ENCODE measurements around the gene NFATC3. TPM values are rescaled to one million over a fixed set of nuclear protein-coding genes. Genes with fewer than 3 reads are reported as not detected.
"Not testable (repeated sequence)": the region's sequence is repeated elsewhere in the genome, so short reads cannot be mapped to it uniquely, and the experiment has no call there.

The NFATC3 gene
- total and polyA plus RNA-seq, 7 donors: 4.8 to 52.2 (median 42.8) TPM

DNA sequence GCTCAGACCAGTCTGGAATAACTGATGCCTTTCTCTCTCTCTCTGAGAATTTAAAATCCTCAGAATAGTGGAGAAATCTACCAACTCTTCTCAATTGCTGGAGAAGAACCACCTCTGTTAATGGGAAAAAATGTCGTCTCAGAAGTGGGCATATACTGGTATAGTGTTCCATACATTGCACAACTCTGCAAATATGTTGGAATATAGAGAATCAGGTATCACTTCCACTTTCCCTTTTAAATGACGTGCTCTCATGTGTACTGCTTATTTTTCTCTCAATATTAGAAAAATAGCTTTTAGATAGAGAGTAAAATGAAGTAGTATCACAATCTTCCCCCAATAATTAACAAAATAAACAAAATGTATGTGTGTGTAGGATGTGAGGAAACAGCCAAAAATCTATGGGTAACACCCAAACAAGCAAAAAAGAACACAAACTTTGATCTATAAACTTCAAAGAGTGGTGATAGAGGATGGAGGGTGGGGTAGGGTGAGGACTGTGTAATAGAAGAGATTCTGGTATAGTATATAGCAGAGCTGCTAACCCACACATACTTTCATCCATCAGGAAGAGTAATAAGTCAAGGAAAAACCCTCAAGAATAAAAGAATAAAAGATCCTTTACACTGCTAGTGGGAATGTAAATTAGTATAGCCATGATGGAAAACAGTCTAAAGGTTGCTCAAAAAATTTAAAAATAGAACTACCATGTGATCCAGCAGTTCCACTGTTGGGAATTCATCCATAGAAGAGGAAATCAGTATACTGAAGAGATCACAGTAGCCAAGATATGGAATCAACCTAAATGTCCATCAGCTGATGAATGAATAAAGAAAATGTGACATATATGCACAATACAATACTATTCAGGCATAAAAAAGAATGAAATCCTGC is 46.9 kb downstream of the NFATC3 start:
- 55 to 72% methylated on average over 2 of the region's 2 CpGs for WGBS, 2 donors
- TF ChIP-seq POLR2A (IDR thresholded peaks at IDR 0.05): no peak
- TF ChIP-seq EP300 (IDR thresholded peaks at IDR 0.05): no peak
- no peak for TF ChIP-seq POLR2AphosphoS5 (IDR thresholded peaks at IDR 0.05)
- TF ChIP-seq, protein P1, sequence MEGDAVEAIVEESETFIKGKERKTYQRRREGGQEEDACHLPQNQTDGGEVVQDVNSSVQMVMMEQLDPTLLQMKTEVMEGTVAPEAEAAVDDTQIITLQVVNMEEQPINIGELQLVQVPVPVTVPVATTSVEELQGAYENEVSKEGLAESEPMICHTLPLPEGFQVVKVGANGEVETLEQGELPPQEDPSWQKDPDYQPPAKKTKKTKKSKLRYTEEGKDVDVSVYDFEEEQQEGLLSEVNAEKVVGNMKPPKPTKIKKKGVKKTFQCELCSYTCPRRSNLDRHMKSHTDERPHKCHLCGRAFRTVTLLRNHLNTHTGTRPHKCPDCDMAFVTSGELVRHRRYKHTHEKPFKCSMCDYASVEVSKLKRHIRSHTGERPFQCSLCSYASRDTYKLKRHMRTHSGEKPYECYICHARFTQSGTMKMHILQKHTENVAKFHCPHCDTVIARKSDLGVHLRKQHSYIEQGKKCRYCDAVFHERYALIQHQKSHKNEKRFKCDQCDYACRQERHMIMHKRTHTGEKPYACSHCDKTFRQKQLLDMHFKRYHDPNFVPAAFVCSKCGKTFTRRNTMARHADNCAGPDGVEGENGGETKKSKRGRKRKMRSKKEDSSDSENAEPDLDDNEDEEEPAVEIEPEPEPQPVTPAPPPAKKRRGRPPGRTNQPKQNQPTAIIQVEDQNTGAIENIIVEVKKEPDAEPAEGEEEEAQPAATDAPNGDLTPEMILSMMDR (IDR thresholded peaks at IDR 0.05): no peak
- peaks cover 0 to 16% (median 12%) of the 10 kb centered on the region in 4 donors for H3K4me1 ChIP-seq
- peaks cover 0 to under 1% (median 0%) of the 10 kb centered on the region in 4 donors for H3K36me3 ChIP-seq
- H3K27ac ChIP-seq: no peak overlapping the region
- intact Hi-C loops (cut with DNase I): no loop called here
- H3K27me3 ChIP-seq: no peaks in the 10 kb centered on the region
- DNase-seq: no peak
- H3K4me3 ChIP-seq: no peak overlapping the region
- H3K9me3 ChIP-seq: no peaks in the 10 kb centered on the region

GRCh38 chr16:68133000-68133399 is 47.8 kb downstream of the NFATC3 start:
- not testable (repeated sequence) for H3K9me3 ChIP-seq

GRCh38 chr16:68134644-68135043 is 49.5 kb downstream of the NFATC3 start:
- TF ChIP-seq POLR2AphosphoS5 (IDR thresholded peaks at IDR 0.05): no peak
- no peak for TF ChIP-seq EP300 (IDR thresholded peaks at IDR 0.05)
- TF ChIP-seq, protein P1 (IDR thresholded peaks at IDR 0.05): no peak
- TF ChIP-seq POLR2A (IDR thresholded peaks at IDR 0.05): no peak
- Histone ChIP-seq H3K4me3 (no peak overlapping the region), H3K36me3 (peaks cover 0 to 11% (median 0%) of the 10 kb centered on the region in 4 donors), H3K4me1 (peaks cover 0 to 12% (median 6%) of the 10 kb centered on the region in 4 donors), H3K27ac (no peak overlapping the region), H3K27me3 (no peaks in the 10 kb centered on the region), H3K9me3 (no peaks in the 10 kb centered on the region)
- no peak for DNase-seq
- 90 to 97% methylated on average over 1 of the region's 1 CpG for WGBS, 2 donors
- intact Hi-C loops (cut with DNase I): no loop called here

More at GRCh38 chr16:68133000-68133399, 47.8 kb downstream of the NFATC3 start:
- H3K27me3 ChIP-seq; intact Hi-C loops (cut with DNase I); H3K4me3 ChIP-seq; H3K27ac ChIP-seq; H3K36me3 ChIP-seq; DNase-seq: not testable (repeated sequence)
- H3K4me1 ChIP-seq: peaks cover 0 to 16% (median 12%) of the 10 kb centered on the region in 4 donors
- 90 to 94% methylated on average over 4 of the region's 4 CpGs for WGBS, 2 donors

GRCh38 chr16:68136515-68136914 is 51.3 kb downstream of the NFATC3 start:
- no peaks in the 10 kb centered on the region for H3K27me3 ChIP-seq
- intact Hi-C loops (cut with DNase I): no loop called here
- peaks cover 0 to 12% (median 6%) of the 10 kb centered on the region in 4 donors for H3K4me1 ChIP-seq
- WGBS, 2 donors: 97% methylated on average over 3 of the region's 3 CpGs
- H3K9me3 ChIP-seq: no peaks in the 10 kb centered on the region
- no peak for DNase-seq
- no peak overlapping the region for H3K27ac ChIP-seq
- peaks cover 0 to 11% (median 0%) of the 10 kb centered on the region in 4 donors for H3K36me3 ChIP-seq
- no peak for TF ChIP-seq EP300 (IDR thresholded peaks at IDR 0.05)
- no peak for TF ChIP-seq POLR2AphosphoS5 (IDR thresholded peaks at IDR 0.05)
- no peak for TF ChIP-seq POLR2A (IDR thresholded peaks at IDR 0.05)
- TF ChIP-seq, protein P1 (IDR thresholded peaks at IDR 0.05): no peak
- H3K4me3 ChIP-seq: no peak overlapping the region

DNA sequence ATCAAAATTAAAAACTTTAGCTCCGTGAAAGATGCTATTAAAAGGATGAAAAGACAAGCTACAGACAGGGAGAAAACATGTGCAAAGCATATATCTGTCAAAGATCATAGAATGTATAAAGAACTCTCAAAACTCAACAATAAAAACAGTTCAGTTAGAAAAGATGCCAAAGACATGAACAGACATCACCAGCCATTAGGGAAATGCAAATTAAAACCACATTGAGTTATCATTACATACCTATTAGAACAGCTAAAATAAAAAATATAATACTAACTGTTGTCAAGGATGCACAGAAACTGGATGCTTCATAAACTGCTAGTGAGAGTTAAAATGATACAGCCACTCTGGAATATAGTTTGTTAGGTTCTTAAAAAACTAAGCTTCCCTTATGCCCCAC is 58.8 kb downstream of the NFATC3 start:
- TF ChIP-seq POLR2A (IDR thresholded peaks at IDR 0.05): no peak
- no peak for TF ChIP-seq EP300 (IDR thresholded peaks at IDR 0.05)
- no peak for TF ChIP-seq POLR2AphosphoS5 (IDR thresholded peaks at IDR 0.05)
- TF ChIP-seq, protein P1 (IDR thresholded peaks at IDR 0.05): no peak
- H3K27ac ChIP-seq: no peak overlapping the region
- DNase-seq: no peak
- H3K36me3 ChIP-seq: peaks cover 0 to 8% (median 0%) of the 10 kb centered on the region in 4 donors
- WGBS, 2 donors: 93 to 98% methylated on average over 1 of the region's 1 CpG
- intact Hi-C loops (cut with DNase I): no loop called here
- H3K9me3 ChIP-seq: no peaks in the 10 kb centered on the region
- no peak overlapping the region for H3K4me3 ChIP-seq
- no peaks in the 10 kb centered on the region for H3K27me3 ChIP-seq
- H3K4me1 ChIP-seq: peaks cover 0 to 39% (median 27%) of the 10 kb centered on the region in 4 donors

Measured in sigmoid colon (tissue), 7 donors.